C4-2B (cell line): ENCODE results near the gene PLCG1.

ENCODE experiments used
- ZFX ChIP-seq: fragments of 450-650 bp; IDR thresholded peaks from 2 replicates; pipeline ENCODE4 v1.6.1; 2017
- TF ChIP-seq, protein P1 (sequence below): fragments of 450-650 bp; conservative IDR thresholded peaks from 2 replicates; pipeline ENCODE4 v1.5.1; 2017; ENCODE audit warnings: mild to moderate bottlenecking

DNA sequence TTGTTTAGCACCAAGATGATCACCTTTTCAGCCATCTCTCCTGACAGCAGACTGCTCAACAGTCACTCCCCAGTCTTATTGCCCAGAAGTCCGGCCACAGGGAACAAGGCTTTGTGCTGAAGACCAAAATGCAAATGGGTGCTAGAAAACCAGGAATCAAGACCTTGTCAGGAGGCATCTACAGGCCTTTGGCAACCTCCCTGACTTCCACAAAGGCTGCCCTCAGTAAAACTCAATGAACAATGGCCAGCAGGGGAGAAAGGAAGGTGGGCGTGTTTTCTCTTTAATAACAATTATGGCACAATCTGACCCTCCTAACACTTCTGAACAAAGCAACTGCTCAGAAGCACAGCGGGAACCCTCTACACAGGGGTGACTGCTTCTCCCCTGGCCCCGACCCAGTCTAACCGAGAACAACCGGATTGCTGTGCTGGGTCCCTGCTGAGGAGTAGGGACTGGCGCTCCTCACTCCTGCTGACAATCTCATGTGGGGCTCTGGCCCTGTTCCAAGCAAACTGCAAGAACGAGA is 41.6 kb downstream of the PLCG1 start:
- TF ChIP-seq, protein P1, sequence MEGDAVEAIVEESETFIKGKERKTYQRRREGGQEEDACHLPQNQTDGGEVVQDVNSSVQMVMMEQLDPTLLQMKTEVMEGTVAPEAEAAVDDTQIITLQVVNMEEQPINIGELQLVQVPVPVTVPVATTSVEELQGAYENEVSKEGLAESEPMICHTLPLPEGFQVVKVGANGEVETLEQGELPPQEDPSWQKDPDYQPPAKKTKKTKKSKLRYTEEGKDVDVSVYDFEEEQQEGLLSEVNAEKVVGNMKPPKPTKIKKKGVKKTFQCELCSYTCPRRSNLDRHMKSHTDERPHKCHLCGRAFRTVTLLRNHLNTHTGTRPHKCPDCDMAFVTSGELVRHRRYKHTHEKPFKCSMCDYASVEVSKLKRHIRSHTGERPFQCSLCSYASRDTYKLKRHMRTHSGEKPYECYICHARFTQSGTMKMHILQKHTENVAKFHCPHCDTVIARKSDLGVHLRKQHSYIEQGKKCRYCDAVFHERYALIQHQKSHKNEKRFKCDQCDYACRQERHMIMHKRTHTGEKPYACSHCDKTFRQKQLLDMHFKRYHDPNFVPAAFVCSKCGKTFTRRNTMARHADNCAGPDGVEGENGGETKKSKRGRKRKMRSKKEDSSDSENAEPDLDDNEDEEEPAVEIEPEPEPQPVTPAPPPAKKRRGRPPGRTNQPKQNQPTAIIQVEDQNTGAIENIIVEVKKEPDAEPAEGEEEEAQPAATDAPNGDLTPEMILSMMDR = no peak
- no peak for TF ChIP-seq ZFX
